Neural cell (in vitro differentiated cells): Measurements from ENCODE around the gene NDUFB8. TPM values are rescaled to one million over a fixed set of nuclear protein-coding genes. Genes with fewer than 3 reads are reported as not detected.

Experiments
- H2AFZ ChIP-seq: fragments of 200-600, 300-800 bp; sonication (generic), shearing (Covaris generic); 2 replicates; pipeline ENCODE4 v1.6.0; 2014; ENCODE audit warnings: low read depth, mild to moderate bottlenecking, antibody characterized with exemption, low read length, moderate library complexity
- H3F3A ChIP-seq: fragments of 200-600 bp; shearing (Covaris generic); 2 replicates; pipeline ENCODE4 v1.6.1; 2016; ENCODE audit warnings: mild to moderate bottlenecking, moderate library complexity, mixed read lengths, antibody characterized with exemption, low read length; ENCODE audit not compliant: insufficient read depth, poor library complexity, severe bottlenecking
- H3K27ac ChIP-seq: fragments of 200-600, 300-800 bp; sonication (generic), shearing (Covaris generic); 2 replicates; pipeline ENCODE4 v1.5.1; 2014; ENCODE audit warnings: mild to moderate bottlenecking, low read length, moderate library complexity
- H3K27me3 ChIP-seq: fragments of 300-800, 200-600 bp; sonication (generic), shearing (Covaris generic); 2 replicates; pipeline ENCODE4 v1.6.0; 2014; ENCODE audit warnings: mild to moderate bottlenecking, low read depth, low read length, moderate library complexity; ENCODE audit not compliant: insufficient read depth
- H3K36me3 ChIP-seq: fragments of 300-800, 200-600 bp; sonication (generic), shearing (Covaris generic); 2 replicates; pipeline ENCODE4 v1.5.1; 2014; ENCODE audit warnings: mild to moderate bottlenecking, antibody characterized with exemption, low read length, moderate library complexity; ENCODE audit not compliant: insufficient read depth
- H3K4me2 ChIP-seq: fragments of 300-800, 200-600 bp; sonication (generic), shearing (Covaris generic); 2 replicates; pipeline ENCODE4 v1.6.0; 2014; ENCODE audit warnings: mild to moderate bottlenecking, low read length
- H3K4me3 ChIP-seq: fragments of 300-800, 200-600 bp; sonication (generic), shearing (Covaris generic); 2 replicates; pipeline ENCODE4 v1.5.1; 2014; ENCODE audit warnings: mild to moderate bottlenecking, low read length, moderate library complexity
- H3K79me2 ChIP-seq: fragments of 200-600 bp; shearing (Covaris generic); replicated peaks from 2 replicates; pipeline ENCODE4 v1.6.0; 2014; ENCODE audit warnings: mild to moderate bottlenecking, low read length, moderate library complexity; ENCODE audit not compliant: insufficient read depth
- H3K9ac ChIP-seq: fragments of 300-800, 200-600 bp; sonication (generic), shearing (Covaris generic); 2 replicates; pipeline ENCODE4 v1.6.1; 2016; ENCODE audit warnings: mild to moderate bottlenecking, low read length, mixed read lengths
- H3K9me2 ChIP-seq: fragments of 200-600 bp; shearing (Covaris generic); 2 replicates; pipeline ENCODE4 v1.6.1; 2016; ENCODE audit warnings: mild to moderate bottlenecking, low read length, mixed read lengths; ENCODE audit not compliant: insufficient read depth
- H3K9me3 ChIP-seq: fragments of 200-600, 300-800 bp; sonication (generic), shearing (Covaris generic); 2 replicates; pipeline ENCODE4 v1.6.1; 2016; ENCODE audit warnings: mild to moderate bottlenecking, mixed run types, low read length, moderate library complexity, mixed read lengths
- H4K20me1 ChIP-seq: fragments of 200-600 bp; shearing (Covaris generic); 2 replicates; pipeline ENCODE4 v1.6.1; 2016; ENCODE audit warnings: mild to moderate bottlenecking, mixed run types; ENCODE audit not compliant: insufficient read depth
- CTCF ChIP-seq: fragments of 450-650 bp; IDR thresholded peaks from 2 replicates; pipeline ENCODE4 v1.5.1; 2014; ENCODE audit warnings: antibody characterized with exemption, mild to moderate bottlenecking, moderate library complexity; ENCODE audit not compliant: poor library complexity, severe bottlenecking
- EP300 ChIP-seq: fragments of 450-650 bp; conservative IDR thresholded peaks from 2 replicates; pipeline ENCODE4 v1.6.1; 2014; ENCODE audit warnings: antibody characterized with exemption, mild to moderate bottlenecking, moderate library complexity; ENCODE audit not compliant: poor library complexity, severe bottlenecking
- EZH2 ChIP-seq: fragments of 200-600, 300-800 bp; shearing (Covaris generic), sonication (generic); IDR thresholded peaks from 2 replicates; pipeline ENCODE4 v1.6.1; 2014; ENCODE audit warnings: antibody characterized with exemption, low read length, borderline replicate concordance, mild to moderate bottlenecking; ENCODE audit not compliant: insufficient read depth, poor library complexity, severe bottlenecking
- MXI1 ChIP-seq: fragments of 450-650 bp; conservative IDR thresholded peaks from 2 replicates; pipeline ENCODE4 v1.6.1; 2014; ENCODE audit warnings: antibody characterized with exemption, mild to moderate bottlenecking; ENCODE audit not compliant: poor library complexity, severe bottlenecking
- POLR2AphosphoS5 ChIP-seq: IDR thresholded peaks from 2 replicates; pipeline ENCODE4 v1.6.1; 2012
- RAD21 ChIP-seq: fragments of 450-650 bp; conservative IDR thresholded peaks from 2 replicates; pipeline ENCODE4 v1.6.1; 2014; ENCODE audit warnings: antibody characterized with exemption, mild to moderate bottlenecking, moderate library complexity
- REST ChIP-seq: IDR thresholded peaks from 2 replicates; pipeline ENCODE4 v1.6.1; 2012; ENCODE audit warnings: borderline replicate concordance
- SMC3 ChIP-seq: fragments of 450-650 bp; conservative IDR thresholded peaks from 2 replicates; pipeline ENCODE4 v1.6.1; 2014; ENCODE audit warnings: antibody characterized with exemption, mild to moderate bottlenecking, moderate library complexity; ENCODE audit not compliant: poor library complexity
- TAF1 ChIP-seq: IDR thresholded peaks from 2 replicates; pipeline ENCODE4 v1.6.1; 2012; ENCODE audit warnings: low read depth
- polyA plus RNA-seq: library from polyadenylated mRNA; depleted of rRNA; stranded (reverse); fragments of >200 nt; gene quantifications from 2 replicates; pipeline ENCODE4 v1.2.3, GENCODE V29; 2014

Gene NDUFB8
- polyA plus RNA-seq, 1 donor from 2014 or later: 407 TPM

DNA sequence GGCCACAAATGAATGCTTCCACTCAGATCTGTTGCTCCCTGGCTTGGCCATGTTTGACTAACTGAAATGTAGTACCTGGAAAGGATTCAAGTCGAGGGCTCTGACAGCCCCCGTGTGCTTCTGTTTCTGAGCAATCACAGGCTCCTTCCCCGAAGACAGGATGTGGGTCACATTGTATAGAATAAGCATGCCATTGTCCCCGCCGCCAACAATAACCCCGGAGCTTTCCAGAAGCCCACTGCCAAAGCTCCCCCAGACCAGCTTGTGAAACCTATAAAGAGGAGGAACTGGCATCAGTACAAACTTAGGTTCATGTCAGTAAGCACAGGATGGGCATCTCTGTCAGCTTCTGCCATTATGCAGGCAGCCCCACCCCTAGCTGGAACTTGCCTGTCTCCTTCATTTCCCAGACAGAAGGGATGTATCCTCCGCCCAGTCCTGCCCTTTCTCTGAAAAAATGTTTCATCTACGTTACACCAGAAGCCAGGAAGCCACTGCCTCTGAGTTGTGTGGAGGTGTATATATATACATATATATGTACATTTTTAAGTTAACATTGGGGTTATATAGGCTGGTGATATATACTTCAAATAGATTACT, 20.3 kb downstream of the NDUFB8 start:
- H4K20me1 ChIP-seq: no peaks in the 10 kb centered on the region
- H3K9me3 ChIP-seq: no peaks in the 10 kb centered on the region
- H3K36me3 ChIP-seq: peaks cover 6% of the 10 kb centered on the region
- no peak overlapping the region for H2AFZ ChIP-seq
- H3K4me3 ChIP-seq: no peak overlapping the region
- H3K4me2 ChIP-seq: no peak overlapping the region
- no peak overlapping the region for H3K27ac ChIP-seq
- no peak overlapping the region for H3K9ac ChIP-seq
- no peaks in the 10 kb centered on the region for H3K79me2 ChIP-seq
- H3K9me2 ChIP-seq: no peaks in the 10 kb centered on the region
- H3K27me3 ChIP-seq: no peaks in the 10 kb centered on the region
- TF ChIP-seq REST (no peak), TAF1 (no peak), EP300 (no peak), CTCF (no peak), RAD21 (no peak), POLR2AphosphoS5 (no peak), SMC3 (no peak), MXI1 (no peak), EZH2 (no peak)
- no peaks in the 10 kb centered on the region for H3F3A ChIP-seq

DNA sequence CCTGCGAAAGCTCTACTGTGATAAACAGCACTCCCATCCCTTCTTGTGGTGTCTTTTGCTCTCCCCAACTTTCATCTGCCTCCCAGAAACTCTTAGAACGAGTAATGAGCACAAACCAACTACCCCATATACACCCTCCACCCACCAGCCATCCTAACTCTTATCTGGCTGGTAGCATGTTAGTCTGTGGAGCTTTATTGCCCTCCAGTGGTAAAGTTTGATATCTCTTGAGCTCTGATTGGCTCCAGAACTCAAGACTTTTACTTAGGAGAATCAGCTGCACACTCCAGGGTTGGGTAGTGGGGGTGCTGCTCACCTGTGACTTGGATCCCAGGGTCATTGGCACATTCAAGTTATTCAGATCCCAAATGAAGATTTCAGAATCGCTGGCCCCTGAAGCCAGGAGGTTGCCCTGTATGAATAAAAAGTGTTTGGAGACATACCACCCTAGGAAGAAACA, 20.9 kb downstream of the NDUFB8 start:
- H2AFZ ChIP-seq: no peak overlapping the region
- no peak overlapping the region for H3K9ac ChIP-seq
- H3K4me2 ChIP-seq: no peak overlapping the region
- peaks cover 6% of the 10 kb centered on the region for H3K36me3 ChIP-seq
- H3K27ac ChIP-seq: no peak overlapping the region
- H3K4me3 ChIP-seq: no peak overlapping the region
- TF ChIP-seq SMC3 (peak; percentile 74), EZH2 (no peak), TAF1 (no peak), CTCF (peak; percentile 76), EP300 (no peak), MXI1 (no peak), RAD21 (peak; percentile 77), POLR2AphosphoS5 (no peak), REST (no peak)
- no peaks in the 10 kb centered on the region for H3K27me3 ChIP-seq
- no peaks in the 10 kb centered on the region for H3K9me2 ChIP-seq
- H4K20me1 ChIP-seq: no peaks in the 10 kb centered on the region
- no peaks in the 10 kb centered on the region for H3F3A ChIP-seq
- H3K79me2 ChIP-seq: no peaks in the 10 kb centered on the region
- no peaks in the 10 kb centered on the region for H3K9me3 ChIP-seq
